Liver (tissue), 9 donors: Measurements from ENCODE around the gene SAFB. TPM values are rescaled to one million over a fixed set of nuclear protein-coding genes. Genes with fewer than 3 reads are reported as not detected.

ENCODE experiments used
- DNase-seq: peaks from one replicate; pipeline ENCODE4 v3.0.0-alpha.2; 2017; ENCODE audit warnings: low spot score
- H3K27ac ChIP-seq, 2 donors: one replicate each; pipeline ENCODE4 v1.7.0; 2013; ENCODE audit warnings: inconsistent platforms in 2 of 2, low read length in 2 of 2, control low read depth in 1 of 2, low read depth in 1 of 2, mild to moderate bottlenecking in 1 of 2
- H3K27me3 ChIP-seq, 4 donors: one replicate each; pipeline versions ENCODE4 v1.6.1 to v1.7.0; 2013; ENCODE audit warnings: low read length in 3 of 4, inconsistent platforms in 1 of 4, mild to moderate bottlenecking in 1 of 4, moderate library complexity in 1 of 4; ENCODE audit not compliant: control insufficient read depth in 4 of 4, insufficient read depth in 4 of 4
- H3K36me3 ChIP-seq, 4 donors: one replicate each; pipeline versions ENCODE4 v1.6.1 to v1.7.0; 2013; ENCODE audit warnings: low read length in 3 of 4, mild to moderate bottlenecking in 3 of 4, low read depth in 1 of 4, moderate library complexity in 1 of 4; ENCODE audit not compliant: control insufficient read depth in 4 of 4, insufficient read depth in 3 of 4
- H3K4me1 ChIP-seq, 4 donors: one replicate each; pipeline versions ENCODE4 v1.6.1 to v1.7.0; 2013; ENCODE audit warnings: low read length in 3 of 4, mild to moderate bottlenecking in 3 of 4, moderate library complexity in 1 of 4; ENCODE audit not compliant: control insufficient read depth in 4 of 4, insufficient read depth in 4 of 4
- H3K4me3 ChIP-seq, 3 donors: one replicate each; pipeline versions ENCODE4 v1.6.1 to v1.7.0; 2013; ENCODE audit warnings: low read length in 3 of 3, control low read depth in 1 of 3, low read depth in 1 of 3, mild to moderate bottlenecking in 1 of 3
- H3K9ac ChIP-seq, 2 donors: one replicate each; pipeline ENCODE4 v1.7.0; 2013; ENCODE audit warnings: low read length in 2 of 2, mild to moderate bottlenecking in 2 of 2, moderate library complexity in 2 of 2, control low read depth in 1 of 2, low read depth in 1 of 2
- H3K9me3 ChIP-seq, 4 donors: one replicate each; pipeline versions ENCODE4 v1.6.1 to v1.7.0; 2013; ENCODE audit warnings: low read length in 3 of 4; ENCODE audit not compliant: control insufficient read depth in 4 of 4
- CTCF ChIP-seq: fragments of 150-350 bp; IDR thresholded peaks from 2 replicates; pipeline ENCODE4 v1.5.1; 2017; ENCODE audit warnings: improper control_type of control experiment, low read depth, low read length; ENCODE audit not compliant: missing input control
- EGR1 ChIP-seq, 2 donors: IDR thresholded peaks; 2 replicates each; pipeline ENCODE4 v1.6.1; 2016 to 2018; ENCODE audit warnings: antibody characterized with exemption in 2 of 2, low read depth in 2 of 2
- HNF4A ChIP-seq, 2 donors: conservative IDR thresholded peaks; 2 replicates each; pipeline ENCODE4 v1.6.1; 2016; ENCODE audit warnings: antibody characterized with exemption in 2 of 2, mild to moderate bottlenecking in 2 of 2
- HNF4G ChIP-seq: IDR thresholded peaks from 2 replicates; pipeline ENCODE4 v1.6.1; 2016; ENCODE audit warnings: antibody characterized with exemption
- JUND ChIP-seq, 2 donors: IDR thresholded peaks; 2 replicates each; pipeline ENCODE4 v1.6.1; 2016; ENCODE audit warnings: antibody characterized with exemption in 2 of 2
- MAX ChIP-seq: IDR thresholded peaks from 2 replicates; pipeline ENCODE4 v1.6.1; 2016; ENCODE audit warnings: antibody characterized with exemption
- RAD21 ChIP-seq, 2 donors: IDR thresholded peaks; 2 replicates each; pipeline ENCODE4 v1.6.1; 2016; ENCODE audit warnings: antibody characterized with exemption in 2 of 2, mild to moderate bottlenecking in 2 of 2
- RXRA ChIP-seq, 2 donors: IDR thresholded peaks; 2 replicates each; pipeline ENCODE4 v1.6.1; 2017 to 2018; ENCODE audit warnings: antibody characterized with exemption in 2 of 2, mild to moderate bottlenecking in 1 of 2
- YY1 ChIP-seq: IDR thresholded peaks from 2 replicates; pipeline ENCODE4 v1.6.1; 2016; ENCODE audit warnings: antibody characterized with exemption, mild to moderate bottlenecking
- WGBS: extraction: QIAGEN DNeasy Blood & Tissue Kit; methylation state at CpG from one replicate; pipeline ENCODE4 v1.1.7; 2013; 5-methylcytosine and 5-hydroxymethylcytosine counted together
- polyA plus RNA-seq, 2 donors: library from polyadenylated mRNA; stranded (reverse) in 1 of 2; unstranded in 1 of 2; fragments of 200-250 nt in 1 of 2; fragments of >200 nt in 1 of 2; fragmentation: Nextera tagmentation in 1 of 2; extraction: Ambion mirVana in 1 of 2; gene quantifications; one replicate each; pipeline versions ENCODE4 v1.2.1 to v1.2.3, GENCODE V29; 2013 to 2015
- total RNA-seq, 2 donors: library from RNA; depleted of rRNA; stranded (reverse); fragments of >200 nt; gene quantifications; one replicate each; pipeline ENCODE4 v1.2.3, GENCODE V29; 2014
- TF ChIP-seq, protein P1 (sequence below): IDR thresholded peaks from 2 replicates; pipeline ENCODE4 v1.6.1; 2016; ENCODE audit warnings: antibody characterized with exemption
- donor health status: healthy.
- donor health status: healthy.
- donor health status: healthy.
- donor health status: healthy.
- donor health status: healthy.

The SAFB gene
- total and polyA plus RNA-seq, 4 donors, result 16.5 to 65.0 (median 38.5) TPM

DNA sequence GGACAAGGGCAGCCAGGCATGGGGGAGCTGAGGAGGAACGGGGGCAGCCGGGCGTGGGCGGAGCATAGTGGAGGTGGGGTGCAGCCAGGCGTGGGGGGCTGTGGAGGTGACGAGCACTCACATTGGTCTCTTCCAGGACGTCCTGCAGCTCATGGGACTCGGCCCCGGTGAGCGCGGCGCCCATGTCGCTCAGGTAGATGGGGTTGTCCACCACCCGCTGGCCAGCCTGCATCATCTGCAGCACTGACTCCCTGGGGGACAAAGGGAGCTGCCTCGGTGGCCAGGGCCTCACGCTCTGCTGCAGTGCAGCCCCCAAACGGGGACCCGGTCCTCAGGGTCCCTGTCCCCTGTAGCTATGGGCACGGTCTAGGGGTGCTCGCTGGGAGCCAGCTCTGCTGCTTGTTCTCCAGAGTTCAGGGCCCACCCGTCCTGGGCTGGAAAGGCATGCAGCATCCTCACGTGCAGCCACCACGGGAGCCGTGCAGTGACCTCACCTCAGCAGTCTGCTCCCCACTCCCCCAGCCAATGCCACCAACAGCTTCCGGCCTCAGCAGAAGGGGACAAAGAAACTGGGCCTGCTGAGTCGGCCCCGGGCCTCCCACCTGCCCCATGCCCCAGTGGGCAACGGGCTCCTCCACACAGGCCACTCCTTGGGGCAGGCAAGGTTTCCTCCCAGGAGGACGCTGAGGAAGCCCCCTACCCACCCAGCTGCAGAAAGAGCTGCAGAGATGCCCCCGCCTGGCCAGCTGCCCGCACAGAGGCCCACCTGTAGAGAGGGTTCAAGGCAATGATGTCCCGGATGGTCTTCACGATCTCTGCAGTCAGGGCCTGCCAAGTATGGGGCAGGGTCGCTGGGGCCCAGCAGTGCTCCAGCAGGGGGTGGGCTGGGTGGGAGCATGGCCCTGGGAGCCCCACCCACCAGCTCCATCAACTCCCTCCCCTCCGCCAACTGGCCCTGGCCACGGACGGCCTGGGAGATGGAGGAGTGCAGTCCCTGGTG, 85.0 kb downstream of the SAFB start:
- Histone ChIP-seq H3K9me3 (no peaks in the 10 kb centered on the region), H3K36me3 (peaks cover 40 to 79% (median 44%) of the 10 kb centered on the region in 4 donors), H3K27me3 (no peaks in the 10 kb centered on the region), H3K4me1 (no peaks in the 10 kb centered on the region), H3K4me3 (no peak overlapping the region), H3K27ac (no peak overlapping the region), H3K9ac (no peak overlapping the region)
- 96% methylated on average over 37 of the region's 37 CpGs for WGBS
- TF ChIP-seq JUND (IDR thresholded peaks at IDR 0.05) (no peak), RXRA (IDR thresholded peaks at IDR 0.05) (no peak), MAX (no peak), HNF4A (conservative IDR thresholded peaks at IDR 0.05) (no peak), EGR1 (IDR thresholded peaks at IDR 0.05; ENCODE audit: low read depth in 2 of 2) (no peak), CTCF (no peak), HNF4G (no peak)
- TF ChIP-seq, protein P1, sequence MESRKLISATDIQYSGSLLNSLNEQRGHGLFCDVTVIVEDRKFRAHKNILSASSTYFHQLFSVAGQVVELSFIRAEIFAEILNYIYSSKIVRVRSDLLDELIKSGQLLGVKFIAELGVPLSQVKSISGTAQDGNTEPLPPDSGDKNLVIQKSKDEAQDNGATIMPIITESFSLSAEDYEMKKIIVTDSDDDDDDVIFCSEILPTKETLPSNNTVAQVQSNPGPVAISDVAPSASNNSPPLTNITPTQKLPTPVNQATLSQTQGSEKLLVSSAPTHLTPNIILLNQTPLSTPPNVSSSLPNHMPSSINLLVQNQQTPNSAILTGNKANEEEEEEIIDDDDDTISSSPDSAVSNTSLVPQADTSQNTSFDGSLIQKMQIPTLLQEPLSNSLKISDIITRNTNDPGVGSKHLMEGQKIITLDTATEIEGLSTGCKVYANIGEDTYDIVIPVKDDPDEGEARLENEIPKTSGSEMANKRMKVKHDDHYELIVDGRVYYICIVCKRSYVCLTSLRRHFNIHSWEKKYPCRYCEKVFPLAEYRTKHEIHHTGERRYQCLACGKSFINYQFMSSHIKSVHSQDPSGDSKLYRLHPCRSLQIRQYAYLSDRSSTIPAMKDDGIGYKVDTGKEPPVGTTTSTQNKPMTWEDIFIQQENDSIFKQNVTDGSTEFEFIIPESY, result no peak
- DNase-seq, result no peak

DNA sequence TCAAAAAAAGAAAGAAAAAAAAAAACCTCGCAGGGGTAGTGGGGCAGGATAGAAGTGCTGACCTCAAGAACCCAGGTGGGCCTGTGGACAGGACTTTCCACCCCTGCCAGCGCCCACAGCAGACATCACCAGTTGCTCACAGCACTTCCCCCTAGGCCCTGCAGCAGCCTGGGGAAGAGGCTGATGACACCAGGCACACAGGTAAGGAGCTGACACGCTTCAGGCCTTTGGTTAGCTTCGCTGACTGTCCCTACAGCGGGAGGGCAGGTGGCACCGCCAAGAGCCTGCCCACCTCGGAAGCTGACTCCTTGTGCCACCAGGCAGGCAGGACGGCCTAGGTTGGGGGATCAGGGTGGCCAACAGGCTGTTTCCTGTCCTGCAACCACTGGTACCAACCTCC, 88.1 kb downstream of the SAFB start:
- Histone ChIP-seq H3K9me3 (no peaks in the 10 kb centered on the region), H3K36me3 (peaks cover 28 to 60% (median 38%) of the 10 kb centered on the region in 4 donors), H3K27me3 (no peaks in the 10 kb centered on the region), H3K27ac (no peak overlapping the region), H3K4me1 (peaks cover 0 to 6% (median 5%) of the 10 kb centered on the region in 4 donors), H3K4me3 (no peak overlapping the region), H3K9ac (no peak overlapping the region)
- no peak for DNase-seq
- WGBS, result 97% methylated on average over 8 of the region's 8 CpGs
- TF ChIP-seq, protein P1, result no peak
- TF ChIP-seq YY1 (no peak), EGR1 (IDR thresholded peaks at IDR 0.05; ENCODE audit: low read depth in 2 of 2) (no peak), RAD21 (IDR thresholded peaks at IDR 0.05) (no peak)
